GM12891 (cell line): ENCODE results near the gene EXT2.

ENCODE experiments used
- PAX5 ChIP-seq: IDR thresholded peaks from 2 replicates; pipeline ENCODE4 v1.6.1; 2011; ENCODE audit warnings: low read length, moderate library complexity, mild to moderate bottlenecking; ENCODE audit not compliant: insufficient read depth, severe bottlenecking
- POLR2A ChIP-seq: IDR thresholded peaks from 2 replicates; pipeline ENCODE4 v1.6.1; 2011; ENCODE audit warnings: low read depth, low read length, control low read depth
- POLR2AphosphoS5 ChIP-seq: IDR thresholded peaks from 2 replicates; pipeline ENCODE4 v1.6.1; 2011; ENCODE audit warnings: low read depth, low read length, control low read depth
- SPI1 ChIP-seq: IDR thresholded peaks from 2 replicates; pipeline ENCODE4 v1.6.1; 2011; ENCODE audit warnings: low read depth, low read length, control low read depth
- TAF1 ChIP-seq: IDR thresholded peaks from 2 replicates; pipeline ENCODE4 v1.6.1; 2011; ENCODE audit warnings: low read depth, low read length, control low read depth

DNA sequence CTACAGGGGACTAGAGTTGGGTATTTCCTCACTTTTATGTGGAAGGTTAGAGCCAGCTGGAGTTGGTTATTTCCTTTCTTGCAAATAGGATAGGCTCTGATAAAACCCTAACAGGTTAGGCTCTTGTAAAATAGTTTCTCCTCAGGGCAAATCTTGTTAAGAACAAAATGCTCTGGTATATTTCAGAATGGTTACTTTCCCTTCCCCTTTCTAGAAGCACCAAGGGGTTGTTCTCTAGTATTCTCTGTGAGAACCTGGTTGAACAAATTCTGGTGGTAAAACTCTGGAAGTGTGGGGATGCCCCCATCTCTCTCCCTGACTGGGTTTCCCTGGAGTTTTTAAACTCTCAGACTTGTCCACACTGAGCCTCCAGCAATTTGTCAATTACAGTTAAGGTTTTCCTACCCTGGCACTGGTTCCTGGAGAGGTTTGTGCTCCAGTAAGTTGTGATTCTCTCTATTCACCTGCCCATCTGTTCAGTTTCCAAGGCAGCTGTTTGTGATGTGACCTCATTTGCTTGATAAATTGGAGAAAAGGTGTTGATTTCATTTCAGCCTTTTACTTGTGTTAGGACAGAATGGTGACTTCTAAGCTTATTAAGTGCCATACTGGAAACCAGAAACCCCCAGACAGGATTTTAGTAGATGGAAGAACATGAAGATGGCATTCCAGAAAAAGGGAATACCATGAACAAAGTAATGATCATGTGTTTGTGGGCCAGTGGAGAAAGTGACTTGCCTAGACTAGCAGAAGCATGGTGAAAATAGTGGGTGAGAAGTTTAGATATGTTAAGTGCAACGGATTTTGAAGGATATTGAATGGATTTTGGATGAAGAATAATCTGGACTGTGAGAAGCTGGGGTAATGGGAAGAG, 64.6 kb downstream of the EXT2 start:
- TF ChIP-seq POLR2A (no peak), POLR2AphosphoS5 (no peak), PAX5 (no peak), SPI1 (peak; percentile 71), TAF1 (no peak)
